PFSK-1 (cell line): ENCODE measurements around the gene DRC3.

ENCODE experiments used
- FOXP2 ChIP-seq: optimal IDR thresholded peaks from 2 replicates; pipeline ENCODE3; 2011; ENCODE audit warnings: borderline replicate concordance, control low read depth, inconsistent platforms; ENCODE audit not compliant: insufficient read depth; ENCODE audit errors: extremely low read length, extremely low read depth
- POLR2AphosphoS5 ChIP-seq: IDR thresholded peaks from 2 replicates; pipeline ENCODE4 v1.6.1; 2012; ENCODE audit warnings: low read depth, mild to moderate bottlenecking, control low read depth, low read length, moderate library complexity
- REST ChIP-seq, 2 experiments: IDR thresholded peaks; 2 replicates each; pipeline versions ENCODE4 v1.6.1 to v1.8.0; 2011 to 2012; ENCODE audit warnings: low read depth in 2 of 2, low read length in 2 of 2, control low read depth in 1 of 2, inconsistent platforms in 1 of 2, mild to moderate bottlenecking in 1 of 2, moderate library complexity in 1 of 2; ENCODE audit not compliant: insufficient read depth in 1 of 2
- SIN3A ChIP-seq: IDR thresholded peaks from 2 replicates; pipeline ENCODE4 v1.6.1; 2012; ENCODE audit warnings: mild to moderate bottlenecking, low read length, moderate library complexity, borderline replicate concordance; ENCODE audit not compliant: insufficient read depth
- TAF1 ChIP-seq: IDR thresholded peaks from 2 replicates; pipeline ENCODE4 v1.6.1; 2012; ENCODE audit warnings: low read length, control low read depth, borderline replicate concordance; ENCODE audit not compliant: insufficient read depth

GRCh38 chr17:17983776-17984175, 11.1 kb downstream of the DRC3 start:
- no peak for TF ChIP-seq POLR2AphosphoS5
- no peak for TF ChIP-seq REST (IDR thresholded peaks at IDR 0.05; ENCODE audit: insufficient read depth in 1 of 2, low read depth in 2 of 2, low read length in 2 of 2)
- no peak for TF ChIP-seq TAF1
- TF ChIP-seq SIN3A, result no peak
- no peak for TF ChIP-seq FOXP2
